Kidney tubule cell (primary cell): ENCODE measurements around the gene HAPSTR1.

Experiments used
- DNase-seq: peaks from one replicate; pipeline ENCODE4 v3.0.0-alpha.2; 2018; ENCODE audit warnings: low spot score

HAPSTR1 gene

DNA sequence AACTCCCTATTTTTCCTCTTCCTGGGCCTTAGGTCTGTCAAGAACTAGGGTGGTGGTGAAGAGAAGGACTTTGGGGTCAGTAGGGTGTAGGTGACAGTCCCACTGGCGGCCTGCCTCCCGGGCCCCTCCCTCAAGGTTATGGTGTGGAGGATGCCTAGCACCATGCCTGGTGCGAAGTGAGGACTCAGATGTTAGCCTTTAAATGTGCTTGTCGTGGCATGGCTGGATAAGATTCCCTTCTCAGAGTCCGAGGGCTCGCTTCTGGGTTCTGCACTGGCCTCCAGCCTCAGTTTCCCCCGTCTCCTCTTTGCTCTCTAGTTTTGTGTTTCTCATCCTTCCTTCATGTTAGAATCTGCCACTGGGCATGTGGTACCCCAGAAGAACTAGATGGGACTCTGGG is 32.0 kb downstream of the HAPSTR1 start:
- no peak for DNase-seq

DNA sequence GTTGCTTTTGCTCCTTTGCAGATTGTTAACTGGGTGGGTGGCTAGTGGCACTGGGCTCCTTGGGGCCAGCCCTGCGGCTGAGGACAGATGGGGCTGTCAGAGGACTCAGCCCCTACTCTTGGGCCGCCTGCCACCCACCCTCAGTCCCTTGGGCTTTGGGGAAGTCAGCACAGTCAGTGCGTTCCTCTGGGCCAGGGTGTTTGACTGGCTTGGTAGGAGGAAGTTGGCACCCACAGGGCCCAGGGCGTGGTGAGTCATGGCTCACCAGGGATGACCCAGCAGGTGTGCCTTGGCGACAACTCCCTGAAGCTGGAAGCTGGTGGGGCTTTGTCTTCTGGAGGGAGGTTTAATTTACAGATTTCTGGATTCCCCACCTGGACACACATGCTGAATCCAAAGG is 32.4 kb downstream of the HAPSTR1 start:
- peak; percentile 84 for DNase-seq

GRCh38 chr16:9124444-9124843 is 33.0 kb downstream of the HAPSTR1 start:
- no peak for DNase-seq

GRCh38 chr16:9124908-9125584 is 33.6 kb downstream of the HAPSTR1 start:
- DNase-seq = no peak

DNA sequence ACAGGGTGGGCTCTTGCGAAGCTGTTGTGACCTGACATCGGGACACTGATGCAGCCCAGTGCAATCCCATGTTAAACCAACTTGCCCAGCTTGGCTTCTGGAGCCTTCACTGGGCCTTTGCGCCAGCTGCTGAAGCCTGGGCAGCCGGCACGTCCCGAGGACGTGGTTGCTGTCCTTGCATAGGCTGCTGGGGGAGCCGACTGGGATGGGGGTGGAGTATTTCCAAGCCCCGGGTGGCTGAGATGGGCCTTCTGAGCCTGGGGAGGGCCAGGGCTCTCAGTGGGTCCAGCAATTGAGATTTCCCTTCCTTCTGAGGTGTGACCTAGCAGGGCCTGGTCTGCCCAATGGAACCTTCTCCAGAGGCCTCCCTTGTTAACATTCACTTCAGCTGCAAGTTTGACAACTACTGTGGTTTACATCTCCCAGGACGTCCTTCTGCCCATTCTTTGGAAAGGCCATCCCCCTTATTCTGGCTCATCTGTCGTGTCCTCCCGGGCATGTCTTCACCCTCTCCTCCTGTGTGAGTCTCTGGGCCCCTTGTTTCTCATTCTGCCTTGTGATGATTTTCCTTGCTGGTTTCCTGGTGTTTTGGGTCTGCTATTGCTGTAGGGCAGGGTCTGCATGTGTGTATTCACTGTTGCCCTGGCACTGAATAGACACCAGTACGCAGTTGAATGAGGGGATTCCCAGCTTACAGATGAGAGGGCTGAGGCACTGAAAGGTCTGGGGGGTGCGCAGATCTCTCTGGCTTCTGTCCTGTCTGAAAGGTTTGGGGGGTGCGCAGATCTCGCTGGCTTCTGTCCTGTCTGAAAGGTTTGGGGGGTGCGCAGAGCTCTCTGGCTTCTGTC is 34.4 kb downstream of the HAPSTR1 start:
- no peak for DNase-seq

- DNase-seq = no peak
Observed at GRCh38 chr16:9126609-9127008, 35.2 kb downstream of the HAPSTR1 start.

DNA sequence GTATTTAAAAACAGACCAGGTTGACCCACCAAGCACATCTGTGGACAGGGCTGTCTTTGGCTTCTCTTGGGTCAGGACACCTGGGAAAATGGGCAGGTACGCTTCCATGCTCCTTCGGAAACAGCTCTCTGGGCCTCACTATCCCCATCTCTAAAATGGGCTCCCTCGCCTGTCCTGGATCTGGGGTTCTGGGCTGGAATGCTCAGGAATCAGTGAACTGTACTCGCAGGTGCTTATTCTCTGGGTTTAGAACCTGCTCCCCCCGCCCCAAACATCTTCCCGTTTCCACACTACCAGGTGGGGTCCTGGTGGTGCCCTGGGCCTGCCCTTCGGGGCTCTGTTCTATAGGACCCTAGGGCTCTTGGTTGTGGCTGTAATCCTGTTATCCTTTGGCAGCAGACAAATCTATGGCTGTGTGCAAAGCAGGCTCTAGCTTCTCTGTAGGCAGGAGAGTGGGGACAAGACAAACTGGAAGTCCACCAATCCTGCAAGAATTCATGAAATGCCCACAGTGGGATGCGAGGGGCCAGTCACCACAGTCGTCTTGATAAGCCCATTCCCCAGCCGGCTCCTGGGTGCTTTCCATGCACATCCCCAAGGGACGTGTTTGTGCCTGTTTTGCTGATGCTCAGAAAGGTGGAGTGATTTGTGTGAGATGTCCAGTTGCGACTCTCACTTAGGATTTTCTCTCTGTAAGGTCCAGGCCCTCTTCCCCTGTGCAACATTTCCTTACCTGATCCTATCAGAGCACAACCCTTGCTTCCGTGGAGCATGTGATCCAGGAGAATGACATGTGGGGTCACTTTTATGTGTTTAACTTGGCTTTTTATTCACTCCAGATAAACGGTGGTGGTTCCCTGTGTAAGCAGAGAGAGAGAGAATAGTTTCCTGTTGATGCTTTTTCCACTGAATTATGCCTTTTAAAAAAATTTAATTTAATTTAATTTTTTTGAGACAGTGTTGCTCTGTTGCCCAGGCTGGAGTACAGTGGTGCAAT is 37.2 kb downstream of the HAPSTR1 start:
- DNase-seq = no peak

DNA sequence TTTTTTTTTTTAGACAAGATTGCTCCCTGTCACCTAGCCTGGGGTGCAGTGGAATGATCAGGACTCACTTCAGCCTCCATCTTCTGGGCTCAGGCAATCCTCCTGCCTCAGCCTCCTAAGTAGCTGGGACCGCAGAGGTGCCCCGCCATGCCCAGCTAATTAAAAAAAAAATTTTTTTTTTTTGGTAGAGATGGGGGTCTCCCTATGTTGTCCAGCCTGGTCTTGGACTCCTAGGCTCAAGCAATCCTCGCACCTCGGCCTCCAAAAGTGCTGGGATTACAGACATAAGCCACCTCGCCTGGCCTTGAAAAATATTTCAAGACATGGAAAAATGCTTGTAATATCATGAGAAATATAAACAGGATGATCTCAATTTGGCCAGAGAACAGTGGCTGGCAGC is 42.9 kb downstream of the HAPSTR1 start:
- DNase-seq = no peak

DNA sequence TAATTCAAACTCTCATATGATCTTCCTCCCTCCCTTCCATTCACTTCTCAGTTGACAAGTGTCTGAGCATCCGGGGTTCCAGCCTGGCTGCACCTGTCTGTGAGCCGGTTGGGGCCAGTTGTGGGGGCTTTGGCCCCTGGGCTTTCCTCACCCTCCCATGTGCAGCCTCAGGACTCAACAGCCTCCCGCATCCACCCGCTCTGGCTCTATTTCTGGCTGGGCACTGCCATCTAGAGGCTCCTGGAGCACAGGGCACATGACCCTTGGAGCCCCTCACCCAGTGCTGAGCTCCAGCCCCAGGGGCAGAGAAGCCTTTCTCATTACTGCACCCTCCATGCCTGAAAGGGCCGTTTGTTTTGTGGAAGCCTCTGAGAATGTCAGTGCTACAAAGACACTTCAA is 43.3 kb downstream of the HAPSTR1 start:
- peak; percentile 66 for DNase-seq

DNA sequence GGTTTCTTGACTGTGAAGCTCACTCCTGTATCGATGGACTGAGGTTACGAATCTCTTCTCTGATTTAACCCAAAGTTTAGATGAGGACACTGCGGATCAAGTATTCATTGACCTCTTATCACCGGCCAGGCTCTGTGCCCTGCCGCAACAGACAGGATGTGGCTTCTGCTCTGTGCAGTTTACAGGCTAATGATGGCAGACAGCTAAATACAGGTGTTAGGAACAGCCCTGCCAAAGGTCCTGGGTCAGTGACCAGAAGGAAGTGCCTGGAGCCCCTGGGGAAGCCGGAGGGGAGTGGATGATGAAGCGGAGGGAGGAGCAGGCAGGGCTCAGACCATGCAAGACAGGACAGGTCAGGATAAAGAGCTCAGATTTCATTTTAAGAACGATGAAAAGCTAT is 44.4 kb downstream of the HAPSTR1 start:
- DNase-seq = no peak

DNA sequence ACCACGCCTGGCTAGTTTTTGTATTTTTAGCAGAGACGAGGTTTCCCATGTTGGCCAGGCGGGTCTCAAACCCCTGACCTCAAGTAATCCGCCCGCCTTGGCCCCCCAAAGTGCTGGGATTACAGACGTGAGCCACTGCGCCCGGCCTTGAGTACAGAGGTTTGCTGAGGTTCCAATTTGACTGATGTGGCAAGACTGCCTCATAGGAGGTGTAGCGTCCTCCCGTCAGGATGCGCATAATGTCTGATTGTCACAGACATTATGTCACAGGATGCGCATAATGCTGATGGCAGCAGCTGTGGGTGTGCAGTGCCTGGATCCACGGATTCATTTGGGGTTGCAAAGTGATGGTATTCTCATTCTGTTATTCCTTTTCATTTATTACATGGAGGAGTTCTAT is 45.2 kb downstream of the HAPSTR1 start:
- no peak for DNase-seq

- DNase-seq = no peak
Observed at GRCh38 chr16:9138021-9138680, 46.7 kb downstream of the HAPSTR1 start.

DNA sequence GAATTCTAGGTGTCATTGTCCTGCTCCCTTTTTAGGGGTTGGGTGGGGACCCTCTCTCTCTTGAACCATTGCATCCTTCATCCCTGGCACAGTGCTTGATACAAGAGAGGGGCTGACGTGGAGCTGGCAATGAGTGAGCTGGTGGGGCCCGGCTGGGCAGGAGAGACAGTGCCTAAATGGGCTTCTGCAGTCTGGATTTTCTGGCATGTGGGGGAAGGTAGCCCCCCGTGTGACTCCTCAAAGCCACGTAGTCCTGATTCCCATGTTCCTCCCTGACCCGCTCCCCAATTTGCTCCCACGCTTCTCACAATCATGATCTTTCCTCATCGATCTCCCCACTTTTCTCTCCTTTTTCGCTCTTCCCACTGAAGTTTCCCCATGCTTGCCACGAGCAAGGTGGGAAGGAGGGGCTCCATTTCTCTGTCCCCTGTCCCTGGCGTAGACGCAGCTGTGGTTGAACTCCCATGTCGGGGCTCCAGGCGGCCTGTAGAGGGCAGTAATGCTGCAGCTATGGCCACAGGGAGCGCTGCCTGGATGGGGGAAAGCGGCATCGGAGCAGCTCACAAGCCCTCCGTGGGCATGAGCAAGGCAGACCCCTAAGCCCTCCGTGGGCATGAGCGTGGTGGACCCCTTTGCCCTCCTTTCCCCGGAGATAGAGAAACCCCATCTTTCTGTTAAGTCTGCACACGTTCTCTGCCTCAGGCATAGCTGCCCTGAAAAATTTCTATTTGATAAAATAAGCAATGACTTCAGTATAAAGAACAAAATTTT is 47.5 kb downstream of the HAPSTR1 start:
- DNase-seq = peak; percentile 63

DNA sequence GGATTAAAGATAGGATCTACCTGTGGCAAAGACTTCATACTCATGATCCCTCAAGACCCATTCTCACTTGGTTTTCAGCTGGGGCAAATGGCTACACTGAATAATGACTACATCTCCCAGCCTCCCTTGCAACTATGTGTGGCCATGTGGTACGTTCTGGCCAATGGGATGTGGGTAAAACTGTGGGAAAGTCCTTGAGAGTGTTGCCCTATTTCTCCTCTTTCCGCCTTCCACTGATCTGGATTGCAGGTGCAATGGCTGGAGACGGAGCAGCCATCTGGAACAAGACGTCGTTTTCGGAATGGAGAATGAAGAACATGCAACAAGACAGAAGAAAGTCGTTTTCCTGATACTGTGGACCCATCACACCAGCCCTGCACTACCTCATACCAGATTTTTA is 48.5 kb downstream of the HAPSTR1 start:
- no peak for DNase-seq
